Nephron (organoid): ENCODE results near the gene HMCN2.

Experiments used
- H3K27ac Mint-ChIP-seq, 3 experiments: 2 replicates each; pipeline ENCODE4 v1.8.0; 2020; ENCODE audit warnings: mixed read lengths in 3 of 3, mild to moderate bottlenecking in 2 of 3, moderate library complexity in 1 of 3
- H3K27me3 Mint-ChIP-seq: 2 replicates; pipeline ENCODE4 v1.8.0; 2021; ENCODE audit warnings: low read depth, mild to moderate bottlenecking, moderate library complexity, mixed read lengths
- H3K36me3 Mint-ChIP-seq: 2 replicates; pipeline ENCODE4 v1.8.0; 2020; ENCODE audit warnings: low read depth, mixed read lengths
- H3K4me1 Mint-ChIP-seq: 2 replicates; pipeline ENCODE4 v1.8.0; 2020; ENCODE audit warnings: mixed read lengths
- H3K4me3 Mint-ChIP-seq, 3 experiments: 2 replicates each; pipeline ENCODE4 v1.8.0; 2020; ENCODE audit warnings: mild to moderate bottlenecking in 3 of 3, mixed read lengths in 3 of 3, moderate library complexity in 2 of 3
- H3K9me3 Mint-ChIP-seq: 2 replicates; pipeline ENCODE4 v1.8.0; 2020; ENCODE audit warnings: mixed read lengths
- TF ChIP-seq, protein P1 (sequence below), 3 experiments: fragments of 200-600 bp; sonication (generic); IDR thresholded peaks; one replicate each; pipeline ENCODE4 v1.5.0; 2021; ENCODE audit warnings: antibody characterized with exemption in 3 of 3; ENCODE audit not compliant: unreplicated experiment in 3 of 3

The HMCN2 gene

DNA sequence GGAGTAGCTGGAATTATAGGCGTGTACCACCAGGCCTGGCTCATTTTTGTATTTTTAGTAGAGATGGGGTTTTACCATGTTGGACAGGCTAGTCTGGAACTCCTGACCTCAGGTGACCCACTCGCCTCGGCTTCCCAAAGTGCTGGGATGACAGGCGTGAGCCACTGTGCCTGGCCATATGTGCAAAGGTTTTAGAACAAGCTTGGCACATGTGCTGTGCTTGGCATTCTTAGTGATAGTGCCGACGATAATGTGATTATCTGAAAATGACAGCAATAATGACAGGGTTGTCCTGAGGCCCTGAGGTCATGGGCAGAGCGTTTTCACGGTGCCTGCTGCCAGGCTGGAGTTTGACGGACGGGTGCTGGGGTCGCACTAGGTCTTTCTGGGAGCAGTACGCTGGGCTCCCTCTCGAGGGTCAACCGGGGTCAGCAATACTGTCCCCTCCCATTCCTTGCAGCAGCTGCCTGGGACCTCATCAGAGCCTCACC is 42.6 kb downstream of the HMCN2 start:
- Mint-ChIP-seq H3K9me3 (no peaks in the 10 kb centered on the region), H3K4me1 (peaks cover 8% of the 10 kb centered on the region), H3K27ac (no peak overlapping the region), H3K27me3 (peaks cover 22% of the 10 kb centered on the region), H3K4me3 (no peak overlapping the region), H3K36me3 (no peaks in the 10 kb centered on the region)
- TF ChIP-seq, protein P1, sequence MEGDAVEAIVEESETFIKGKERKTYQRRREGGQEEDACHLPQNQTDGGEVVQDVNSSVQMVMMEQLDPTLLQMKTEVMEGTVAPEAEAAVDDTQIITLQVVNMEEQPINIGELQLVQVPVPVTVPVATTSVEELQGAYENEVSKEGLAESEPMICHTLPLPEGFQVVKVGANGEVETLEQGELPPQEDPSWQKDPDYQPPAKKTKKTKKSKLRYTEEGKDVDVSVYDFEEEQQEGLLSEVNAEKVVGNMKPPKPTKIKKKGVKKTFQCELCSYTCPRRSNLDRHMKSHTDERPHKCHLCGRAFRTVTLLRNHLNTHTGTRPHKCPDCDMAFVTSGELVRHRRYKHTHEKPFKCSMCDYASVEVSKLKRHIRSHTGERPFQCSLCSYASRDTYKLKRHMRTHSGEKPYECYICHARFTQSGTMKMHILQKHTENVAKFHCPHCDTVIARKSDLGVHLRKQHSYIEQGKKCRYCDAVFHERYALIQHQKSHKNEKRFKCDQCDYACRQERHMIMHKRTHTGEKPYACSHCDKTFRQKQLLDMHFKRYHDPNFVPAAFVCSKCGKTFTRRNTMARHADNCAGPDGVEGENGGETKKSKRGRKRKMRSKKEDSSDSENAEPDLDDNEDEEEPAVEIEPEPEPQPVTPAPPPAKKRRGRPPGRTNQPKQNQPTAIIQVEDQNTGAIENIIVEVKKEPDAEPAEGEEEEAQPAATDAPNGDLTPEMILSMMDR (IDR thresholded peaks at IDR 0.05; ENCODE audit: unreplicated experiment in 3 of 3), result no peak

DNA sequence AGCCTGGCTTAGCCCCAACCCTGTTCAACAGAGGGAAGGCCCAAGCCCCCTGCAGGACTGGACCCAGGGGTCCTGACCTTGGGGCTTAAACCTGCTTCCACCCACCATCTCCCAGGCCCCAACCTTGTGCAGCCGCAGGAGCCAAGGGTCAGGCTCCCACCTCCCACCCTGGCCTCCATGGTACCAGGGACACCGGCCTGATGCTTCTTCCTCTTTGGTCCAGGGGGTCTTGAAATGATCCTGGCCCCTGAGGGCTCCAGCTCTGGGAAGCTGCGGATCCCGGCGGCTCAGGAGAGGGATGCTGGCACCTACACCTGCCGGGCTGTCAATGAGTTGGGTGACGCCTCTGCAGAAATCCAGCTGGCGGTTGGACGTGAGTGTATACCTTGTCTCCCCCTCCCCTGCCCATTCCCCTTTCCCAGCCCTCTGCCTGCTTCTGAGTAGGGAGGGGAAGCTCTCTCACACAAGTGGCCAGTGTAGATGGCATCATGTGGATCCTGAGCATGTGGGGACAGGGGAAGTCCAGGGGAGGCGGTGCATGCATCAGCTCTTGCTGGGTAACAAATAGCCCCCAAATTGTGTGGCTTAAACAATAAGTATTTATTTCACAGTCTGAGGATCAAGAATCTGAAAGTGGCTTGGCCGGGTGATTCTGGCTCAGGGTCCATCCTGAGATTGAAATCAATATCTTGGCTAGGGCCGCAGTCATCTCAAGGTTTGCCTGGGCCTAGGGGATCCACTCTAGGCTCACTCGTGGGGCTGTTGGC is 44.3 kb downstream of the HMCN2 start:
- H3K4me3 Mint-ChIP-seq, result no peak overlapping the region
- peaks cover 13% of the 10 kb centered on the region for H3K27me3 Mint-ChIP-seq
- H3K9me3 Mint-ChIP-seq, result no peaks in the 10 kb centered on the region
- TF ChIP-seq, protein P1 (IDR thresholded peaks at IDR 0.05; ENCODE audit: unreplicated experiment in 3 of 3), result no peak
- H3K4me1 Mint-ChIP-seq, result no peaks in the 10 kb centered on the region
- no peak overlapping the region for H3K27ac Mint-ChIP-seq
- H3K36me3 Mint-ChIP-seq, result no peaks in the 10 kb centered on the region

DNA sequence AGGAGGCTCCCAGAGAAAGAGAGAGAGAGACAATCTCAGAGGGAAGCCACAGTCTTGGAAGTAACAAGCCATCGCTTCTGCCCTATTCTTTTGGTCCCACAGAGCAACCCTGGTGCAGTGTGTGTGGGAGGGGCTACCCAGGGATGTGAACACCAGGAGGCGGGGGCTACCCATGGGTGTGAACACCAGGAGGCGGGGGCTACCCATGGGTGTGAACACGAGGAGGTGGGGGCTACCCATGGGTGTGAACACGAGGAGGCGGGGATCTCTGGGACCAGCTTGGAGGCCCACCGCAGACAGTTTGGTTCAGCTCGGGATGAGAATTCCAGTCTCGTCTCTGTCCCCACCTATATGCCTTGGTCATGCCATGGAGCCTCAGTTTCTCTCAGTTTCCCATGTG is 44.9 kb downstream of the HMCN2 start:
- Mint-ChIP-seq H3K4me1 (no peaks in the 10 kb centered on the region), H3K27me3 (peaks cover 13% of the 10 kb centered on the region), H3K27ac (no peak overlapping the region), H3K9me3 (no peaks in the 10 kb centered on the region), H3K36me3 (no peaks in the 10 kb centered on the region), H3K4me3 (no peak overlapping the region)
- TF ChIP-seq, protein P1 (IDR thresholded peaks at IDR 0.05; ENCODE audit: unreplicated experiment in 3 of 3), result no peak

DNA sequence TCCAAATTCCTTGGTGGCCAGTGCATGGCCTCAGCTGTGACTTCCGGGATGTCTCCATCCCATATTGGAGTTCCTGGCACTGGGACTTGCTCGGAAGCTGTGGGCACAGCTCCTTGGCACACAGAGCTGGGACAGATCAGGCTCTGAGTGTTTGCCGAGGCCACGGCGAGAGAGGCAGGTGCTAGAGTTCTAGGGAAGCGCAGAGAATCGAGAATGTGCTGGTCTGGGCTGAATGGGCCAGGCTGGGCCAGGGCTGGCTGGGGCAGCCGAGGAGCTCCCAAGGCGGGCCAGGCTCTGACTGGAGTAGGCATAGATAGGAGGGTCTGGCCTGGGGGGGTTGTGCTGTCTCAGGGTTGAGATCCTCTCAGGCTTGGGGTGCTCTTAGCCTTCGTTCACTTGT is 45.4 kb downstream of the HMCN2 start:
- Mint-ChIP-seq H3K4me3 (no peak overlapping the region), H3K27me3 (peaks cover 13% of the 10 kb centered on the region), H3K4me1 (no peaks in the 10 kb centered on the region), H3K27ac (no peak overlapping the region), H3K36me3 (no peaks in the 10 kb centered on the region), H3K9me3 (no peaks in the 10 kb centered on the region)
- TF ChIP-seq, protein P1 (IDR thresholded peaks at IDR 0.05; ENCODE audit: unreplicated experiment in 3 of 3), result no peak

DNA sequence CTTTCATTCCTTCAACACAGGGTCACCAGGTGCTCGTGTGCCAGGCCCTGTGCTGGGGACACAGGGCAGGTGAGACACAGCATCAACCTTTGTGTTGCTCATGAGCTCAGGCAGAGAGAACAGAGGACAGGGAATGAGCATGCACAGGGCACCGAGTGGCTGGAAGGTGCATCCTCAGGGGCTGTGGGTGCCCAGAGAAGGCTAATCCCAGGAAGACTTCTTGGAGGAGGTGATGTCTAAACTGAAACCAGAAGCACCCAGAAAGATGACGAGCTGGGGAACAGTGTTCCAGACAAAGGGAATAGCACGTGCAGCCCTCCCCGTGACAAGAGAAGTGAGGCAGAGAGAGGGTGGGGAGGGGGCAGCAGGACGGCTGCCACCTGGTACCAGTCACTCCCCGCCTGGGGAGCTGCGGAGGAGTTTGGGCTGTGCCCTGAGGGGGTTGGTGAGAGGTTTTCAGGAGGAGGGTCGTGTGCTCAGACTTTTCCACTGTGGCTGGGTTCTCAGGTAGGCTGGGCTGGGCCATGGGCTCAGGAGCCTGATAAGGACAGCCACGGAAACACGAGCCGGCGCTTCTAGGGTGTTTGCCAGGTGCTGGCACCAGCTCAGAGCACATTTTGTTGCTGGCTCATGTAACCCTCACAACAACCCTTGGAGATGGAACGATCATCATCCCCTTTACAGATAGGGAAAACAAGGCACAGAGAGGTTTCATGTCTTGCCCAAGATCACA is 46.0 kb downstream of the HMCN2 start:
- Mint-ChIP-seq H3K27me3 (peaks cover 13% of the 10 kb centered on the region), H3K4me1 (no peaks in the 10 kb centered on the region), H3K4me3 (no peak overlapping the region), H3K27ac (no peak overlapping the region), H3K36me3 (no peaks in the 10 kb centered on the region), H3K9me3 (no peaks in the 10 kb centered on the region)
- TF ChIP-seq, protein P1 (IDR thresholded peaks at IDR 0.05; ENCODE audit: unreplicated experiment in 3 of 3), result no peak
